A673 (cell line): Measurements from ENCODE around the gene BEST3. TPM values are rescaled to one million over a fixed set of nuclear protein-coding genes. Genes with fewer than 3 reads are reported as not detected.

ENCODE experiments used
- BruUV-seq: library from RNA; stranded (reverse); fragments of 400-500 nt; replicated peaks from 2 replicates; lab custom pipeline; 2021; lab: Mats Ljungman, UMichigan
- CTCF ChIA-PET: fragments of 300-600 bp; sonication (Branson Sonifier 250); formaldehyde crosslinking; loops from one replicate; lab custom pipeline; 2022; ENCODE audit warnings: antibody characterized with exemption; lab: Charles Lee
- POLR2A ChIA-PET: fragments of 300-600 bp; sonication (Branson Sonifier 250); formaldehyde crosslinking; loops from one replicate; lab custom pipeline; 2022; ENCODE audit warnings: antibody characterized with exemption; ENCODE audit not compliant: low non-redundant PET; lab: Charles Lee
- DNase-seq: peaks from one replicate; pipeline ENCODE4 v3.0.0-alpha.2; 2015; ENCODE audit warnings: low spot score
- H3K27ac ChIP-seq: fragments of 200-600 bp; sonication (generic); 2 replicates; pipeline ENCODE4 v1.5.1; 2016; ENCODE audit warnings: mixed run types, low read depth, mild to moderate bottlenecking, mixed read lengths, antibody characterized with exemption, low read length; ENCODE audit not compliant: poor library complexity, severe bottlenecking
- H3K27me3 ChIP-seq: fragments of 200-600 bp; sonication (generic); replicated peaks from 2 replicates; pipeline ENCODE4 v1.6.1; 2017; ENCODE audit warnings: mixed run types, low read depth, mild to moderate bottlenecking, mixed read lengths, antibody characterized with exemption, low read length; ENCODE audit not compliant: insufficient read depth, poor library complexity
- H3K36me3 ChIP-seq: fragments of 200-600 bp; sonication (generic); 2 replicates; pipeline ENCODE4 v1.6.1; 2016; ENCODE audit warnings: mixed run types, mild to moderate bottlenecking, mixed read lengths, antibody characterized with exemption, low read length; ENCODE audit not compliant: insufficient read depth, poor library complexity, severe bottlenecking
- H3K4me1 ChIP-seq: fragments of 200-600 bp; sonication (generic); 2 replicates; pipeline ENCODE4 v1.6.1; 2017; ENCODE audit warnings: mixed run types, mild to moderate bottlenecking, mixed read lengths, antibody characterized with exemption, low read length; ENCODE audit not compliant: insufficient read depth, poor library complexity, severe bottlenecking
- H3K4me3 ChIP-seq: fragments of 200-600 bp; sonication (generic); 2 replicates; pipeline ENCODE4 v1.5.1; 2016; ENCODE audit warnings: low read depth, mixed run types, mild to moderate bottlenecking, mixed read lengths, low read length; ENCODE audit not compliant: poor library complexity, severe bottlenecking
- H3K9me3 ChIP-seq: fragments of 200-600 bp; sonication (generic); 2 replicates; pipeline ENCODE4 v1.6.1; 2016; ENCODE audit warnings: mixed run types, low read depth, mild to moderate bottlenecking, mixed read lengths, antibody characterized with exemption, low read length; ENCODE audit not compliant: poor library complexity, severe bottlenecking
- CTCF ChIP-seq: fragments of 300-800, 200-600 bp; sonication (generic); conservative IDR thresholded peaks from 2 replicates; pipeline ENCODE4 v1.5.1; 2017; ENCODE audit warnings: low read depth, mild to moderate bottlenecking, antibody characterized with exemption, low read length, moderate library complexity, mixed read lengths
- EZH2 ChIP-seq: fragments of 200-600 bp; sonication (generic); IDR thresholded peaks from 2 replicates; pipeline ENCODE4 v1.6.1; 2017; ENCODE audit warnings: borderline replicate concordance, low read depth, mild to moderate bottlenecking, mixed read lengths, antibody characterized with exemption, low read length; ENCODE audit not compliant: poor library complexity, severe bottlenecking
- intact Hi-C: fragments of 100-400 bp; cut with micrococcal nuclease; formaldehyde crosslinking; loops from one replicate; pipeline ENCODE4 v1.10.0; 2022; ENCODE audit not compliant: unreplicated experiment
- total RNA-seq: library from RNA; stranded (reverse); gene quantifications from 2 replicates; pipeline ENCODE4 v1.2.3, GENCODE V29; 2021

BEST3 gene
- total RNA-seq, 1 experiment from 2014 or later, result 0.69 TPM

GRCh38 chr12:69688471-69689427 is 10.4 kb downstream of the BEST3 start:
- ChIA-PET POLR2A (no interaction called here), CTCF (no interaction called here)
- Histone ChIP-seq H3K9me3 (no peaks in the 10 kb centered on the region), H3K4me3 (no peak overlapping the region), H3K27ac (no peak overlapping the region), H3K27me3 (no peaks in the 10 kb centered on the region), H3K36me3 (no peaks in the 10 kb centered on the region), H3K4me1 (peaks cover 6% of the 10 kb centered on the region)
- BruUV-seq, result no TSS peak
- TF ChIP-seq CTCF (no peak), EZH2 (no peak)
- DNase-seq, result peak; percentile 87
- intact Hi-C loops, result no loop called here

GRCh38 chr12:69688021-69688420 is 11.1 kb downstream of the BEST3 start:
- Histone ChIP-seq H3K4me1 (peaks cover 6% of the 10 kb centered on the region), H3K4me3 (no peak overlapping the region), H3K27me3 (no peaks in the 10 kb centered on the region), H3K27ac (no peak overlapping the region), H3K9me3 (no peaks in the 10 kb centered on the region), H3K36me3 (no peaks in the 10 kb centered on the region)
- BruUV-seq, result no TSS peak
- ChIA-PET POLR2A (no interaction called here), CTCF (no interaction called here)
- intact Hi-C loops, result no loop called here
- no peak for TF ChIP-seq CTCF
- TF ChIP-seq EZH2, result no peak
- no peak for DNase-seq

- Histone ChIP-seq H3K27ac (no peak overlapping the region), H3K4me3 (no peak overlapping the region), H3K27me3 (no peaks in the 10 kb centered on the region), H3K4me1 (peaks cover 6% of the 10 kb centered on the region), H3K36me3 (no peaks in the 10 kb centered on the region), H3K9me3 (no peaks in the 10 kb centered on the region)
- CTCF ChIA-PET, result no interaction called here
- BruUV-seq, result no TSS peak
- no peak for TF ChIP-seq CTCF
- no peak for TF ChIP-seq EZH2
- intact Hi-C loops, result no loop called here
- POLR2A ChIA-PET, result interaction anchor here (0.7 kb wide), 1 partner anchor 23 kb away, joined by 3 read pairs; no protein-coding TSS in a partner anchor
- no peak for DNase-seq
These were observed 11.7 kb downstream of the BEST3 start for GRCh38 chr12:69687390-69687789.
